Prostate gland (tissue), 2 donors: Measurements from ENCODE around the gene BICC1. TPM values are rescaled to one million over a fixed set of nuclear protein-coding genes. Genes with fewer than 3 reads are reported as not detected.

ENCODE experiments used
- DNase-seq: peaks from one replicate; pipeline ENCODE4 v3.0.0-alpha.2; 2019; ENCODE audit warnings: low spot score
- H3K27ac ChIP-seq, 2 donors: fragments of 200-600 bp; sonication (generic); 2 replicates each; pipeline ENCODE4 v1.5.1; 2017 to 2019
- H3K27me3 ChIP-seq: fragments of 200-600 bp; sonication (generic); replicated peaks from 2 replicates; pipeline ENCODE4 v1.5.1; 2019; ENCODE audit not compliant: insufficient read depth
- H3K36me3 ChIP-seq, 2 donors: fragments of 200-600 bp; sonication (generic); 1 replicate in 1 of 2; 2 replicates in 1 of 2; pipeline versions ENCODE4 v1.5.1 to v1.8.1; 2017 to 2019
- H3K4me1 ChIP-seq: fragments of 200-600 bp; sonication (generic); replicated peaks from 2 replicates; pipeline ENCODE4 v1.5.1; 2019
- H3K4me3 ChIP-seq, 2 donors: fragments of 200-600 bp; sonication (generic); 2 replicates each; pipeline ENCODE4 v1.5.1; 2017 to 2019
- H3K9me3 ChIP-seq: fragments of 200-600 bp; sonication (generic); 2 replicates; pipeline ENCODE4 v1.5.1; 2017
- CTCF ChIP-seq, 4 experiments: fragments of 200-600 bp in 2 of 4; fragments of 450-650 bp in 2 of 4; sonication (generic) in 2 of 4; IDR thresholded peaks; 1 replicate in 3 of 4; 2 replicates in 1 of 4; pipeline ENCODE4 v1.5.1; 2016 to 2019; ENCODE audit warnings: antibody characterized with exemption in 4 of 4, mild to moderate bottlenecking in 2 of 4, moderate library complexity in 2 of 4
- POLR2A ChIP-seq: fragments of 450-650 bp; IDR thresholded peaks from one replicate; pipeline ENCODE4 v1.6.1; 2016; ENCODE audit warnings: antibody characterized with exemption, mild to moderate bottlenecking
- POLR2AphosphoS5 ChIP-seq: sonication (generic); formaldehyde crosslinking; IDR thresholded peaks from one replicate; pipeline ENCODE4 v1.6.1; 2017; ENCODE audit warnings: antibody characterized with exemption
- WGBS: methylation state at CpG from one replicate; pipeline ENCODE4 v1.1.5; 2018; 5-methylcytosine and 5-hydroxymethylcytosine counted together
- intact Hi-C: fragments of 100-400 bp; cut with DNase I; formaldehyde crosslinking; loops from one replicate; pipeline ENCODE4 v1.14.2; 2022
- total RNA-seq, 2 donors: library from RNA; depleted of rRNA; stranded (reverse); fragments of >200 nt; gene quantifications; one replicate each; pipeline ENCODE4 v1.1.0, GENCODE V29; 2016

Gene BICC1
- total RNA-seq, 2 donors from 2014 or later: 5.1 to 12.7 TPM

- no peak for TF ChIP-seq POLR2AphosphoS5
- TF ChIP-seq CTCF (IDR thresholded peaks at IDR 0.05): no peak
- TF ChIP-seq POLR2A: no peak
- no peak overlapping the region for H3K27ac ChIP-seq
- H3K9me3 ChIP-seq: no peaks in the 10 kb centered on the region
- no peaks in the 10 kb centered on the region for H3K27me3 ChIP-seq
- DNase-seq: no peak
- H3K36me3 ChIP-seq: no peaks in the 10 kb centered on the region
- H3K4me3 ChIP-seq: no peak overlapping the region
- WGBS: 63% methylated on average over 1 of the region's 1 CpG
- no peaks in the 10 kb centered on the region for H3K4me1 ChIP-seq
- intact Hi-C loops: no loop called here
These were observed 35.3 kb downstream of the BICC1 start for GRCh38 chr10:58547963-58548362.

GRCh38 chr10:58554316-58554715 is 41.6 kb downstream of the BICC1 start:
- Histone ChIP-seq H3K27ac (no peak overlapping the region), H3K27me3 (no peaks in the 10 kb centered on the region), H3K36me3 (no peaks in the 10 kb centered on the region), H3K4me1 (no peaks in the 10 kb centered on the region), H3K4me3 (no peak overlapping the region), H3K9me3 (no peaks in the 10 kb centered on the region)
- DNase-seq: no peak
- WGBS: 68% methylated on average over 2 of the region's 2 CpGs
- TF ChIP-seq POLR2A: no peak
- no peak for TF ChIP-seq CTCF (IDR thresholded peaks at IDR 0.05)
- TF ChIP-seq POLR2AphosphoS5: no peak
- intact Hi-C loops: no loop called here

- H3K4me1 ChIP-seq: no peaks in the 10 kb centered on the region
- H3K27ac ChIP-seq: no peak overlapping the region
- intact Hi-C loops: no loop called here
- no peaks in the 10 kb centered on the region for H3K27me3 ChIP-seq
- DNase-seq: no peak
- no peaks in the 10 kb centered on the region for H3K36me3 ChIP-seq
- TF ChIP-seq POLR2A (no peak), POLR2AphosphoS5 (no peak), CTCF (IDR thresholded peaks at IDR 0.05) (no peak)
- H3K4me3 ChIP-seq: no peak overlapping the region
- no peaks in the 10 kb centered on the region for H3K9me3 ChIP-seq
- WGBS: 87% methylated on average over 4 of the region's 4 CpGs
These were observed 42.7 kb downstream of the BICC1 start for GRCh38 chr10:58555170-58555929.

GRCh38 chr10:58555930-58556311 is 43.2 kb downstream of the BICC1 start:
- Histone ChIP-seq H3K27ac (no peak overlapping the region), H3K36me3 (no peaks in the 10 kb centered on the region), H3K4me3 (no peak overlapping the region), H3K4me1 (no peaks in the 10 kb centered on the region), H3K9me3 (no peaks in the 10 kb centered on the region), H3K27me3 (no peaks in the 10 kb centered on the region)
- TF ChIP-seq POLR2AphosphoS5 (no peak), POLR2A (no peak), CTCF (IDR thresholded peaks at IDR 0.05) (no peak)
- WGBS: 95% methylated on average over 2 of the region's 2 CpGs
- intact Hi-C loops: no loop called here
- no peak for DNase-seq

- Histone ChIP-seq H3K9me3 (no peaks in the 10 kb centered on the region), H3K4me3 (no peak overlapping the region), H3K27ac (no peak overlapping the region), H3K4me1 (no peaks in the 10 kb centered on the region), H3K27me3 (no peaks in the 10 kb centered on the region), H3K36me3 (no peaks in the 10 kb centered on the region)
- TF ChIP-seq CTCF (IDR thresholded peaks at IDR 0.05) (no peak), POLR2A (no peak), POLR2AphosphoS5 (no peak)
- no peak for DNase-seq
- 93% methylated on average over 5 of the region's 5 CpGs for WGBS
- intact Hi-C loops: no loop called here
These were observed 44.0 kb downstream of the BICC1 start for GRCh38 chr10:58556516-58557165.
